Measurements from ENCODE around the gene MYO7A.
A peak's percentile ranks its signal among the peaks of the same experiment; 100 is the strongest.

The MYO7A gene

DNA sequence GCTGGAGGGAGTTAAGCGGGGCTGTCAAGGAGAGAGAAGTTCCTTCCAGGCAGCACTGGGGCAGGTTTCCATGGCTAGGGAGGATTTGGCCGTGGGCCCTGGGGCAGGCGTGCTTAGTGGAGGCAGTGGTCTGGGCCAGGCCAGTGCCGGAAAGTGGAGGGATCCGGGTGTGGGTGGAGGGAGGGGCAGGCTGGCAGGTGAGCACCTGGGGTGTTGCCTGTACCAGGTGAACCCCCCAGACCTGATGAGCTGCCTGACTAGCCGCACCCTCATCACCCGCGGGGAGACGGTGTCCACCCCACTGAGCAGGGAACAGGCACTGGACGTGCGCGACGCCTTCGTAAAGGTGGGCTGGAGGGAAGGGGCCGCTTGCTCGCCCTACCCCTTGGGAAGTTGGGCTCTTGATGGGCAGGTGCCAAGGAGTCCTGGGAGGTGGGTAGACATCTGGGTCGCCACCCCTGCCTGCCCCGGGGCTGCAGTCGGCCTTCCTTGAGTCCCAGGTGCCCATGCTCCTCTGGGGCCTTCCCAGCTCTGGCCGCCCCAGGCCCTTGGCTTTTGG is 32.0 kb downstream of the MYO7A start:
- DNase-seq (ENCODE audit: low spot score) (no peak), FAIRE-seq (no peak)

DNA sequence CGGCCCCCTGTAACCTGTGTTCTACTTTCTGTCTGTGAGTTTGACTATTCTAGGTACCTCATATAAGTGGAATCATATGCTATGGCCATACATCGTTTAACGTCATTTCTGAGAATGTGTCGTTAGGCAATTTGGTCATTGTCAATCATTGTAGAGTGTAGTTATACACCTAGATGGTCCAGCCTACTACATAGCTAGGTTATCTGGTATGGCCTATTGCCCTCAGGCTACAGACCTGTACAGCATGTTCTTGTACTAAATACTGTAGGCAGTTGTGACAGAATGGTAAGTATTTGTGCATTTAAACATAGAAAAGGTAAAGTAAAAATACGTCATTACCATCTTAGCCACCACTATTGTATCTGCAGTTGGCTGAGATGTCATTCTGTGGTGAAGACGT is 35.2 kb downstream of the MYO7A start:
- no peak for DNase-seq (ENCODE audit: low spot score)
- FAIRE-seq = no peak

DNA sequence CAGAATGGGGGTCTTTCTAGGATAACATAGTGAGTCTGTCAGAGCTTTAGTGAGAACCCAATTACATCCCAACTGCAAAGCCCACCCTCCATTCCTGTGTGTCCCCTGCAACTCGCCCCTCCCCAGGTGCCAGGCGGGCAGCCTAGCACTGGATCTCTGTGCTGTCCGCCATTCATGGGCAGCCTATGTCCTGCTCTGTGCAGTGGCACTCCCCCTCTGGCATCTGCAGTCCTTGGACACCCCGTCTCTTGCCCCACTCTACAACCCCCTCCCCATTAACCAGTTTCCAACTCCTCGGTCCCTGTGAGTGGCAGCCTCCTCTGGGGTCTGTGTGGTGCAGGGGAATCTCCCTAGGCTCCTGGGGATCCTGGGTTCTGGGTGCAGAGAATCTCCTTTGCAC is 37.0 kb downstream of the MYO7A start:
- FAIRE-seq (no peak), DNase-seq (ENCODE audit: low spot score) (no peak)

DNA sequence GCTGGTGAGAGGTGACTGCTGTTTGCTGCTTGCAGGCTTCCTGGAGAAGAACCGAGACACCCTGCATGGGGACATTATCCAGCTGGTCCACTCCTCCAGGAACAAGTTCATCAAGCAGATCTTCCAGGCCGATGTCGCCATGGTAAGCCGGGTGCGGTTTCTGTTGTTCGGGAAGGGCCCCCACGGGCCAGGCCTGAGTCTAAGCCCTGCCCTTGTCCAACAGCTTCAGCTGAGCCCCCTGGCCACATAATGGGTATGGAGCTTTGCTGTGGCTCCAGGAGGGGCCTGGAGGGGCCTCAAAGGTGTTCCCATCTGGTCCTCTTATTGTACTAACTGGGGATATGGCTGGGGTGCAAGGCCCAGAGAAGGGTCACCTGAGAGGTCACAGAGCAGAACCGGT is 38.0 kb downstream of the MYO7A start:
- no peak for DNase-seq (ENCODE audit: low spot score)
- no peak for FAIRE-seq

DNA sequence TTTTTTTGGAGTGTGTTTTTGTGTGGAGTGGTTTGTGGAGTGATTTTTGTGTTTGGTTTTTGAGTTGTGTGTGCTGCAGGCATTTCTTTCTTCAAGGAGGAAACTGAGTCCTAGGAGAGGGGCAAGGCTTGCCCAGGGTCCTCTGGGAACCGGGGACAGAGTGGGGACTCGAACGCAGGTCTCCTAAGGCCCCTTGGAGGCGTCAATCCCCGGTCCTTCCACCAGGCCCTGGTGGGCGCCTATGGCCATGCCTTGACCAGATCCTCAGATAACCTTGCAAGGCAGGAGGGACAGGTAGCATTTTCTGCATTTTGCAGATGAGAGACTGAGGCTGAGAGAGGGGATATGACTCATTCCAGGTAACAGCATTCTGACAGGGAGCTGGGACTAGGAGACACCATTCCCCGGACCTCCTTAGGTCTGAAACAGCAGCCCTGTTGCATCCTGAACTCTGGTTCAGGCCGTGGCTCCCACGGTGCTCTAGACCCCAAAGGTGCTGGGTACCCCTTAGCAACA is 39.1 kb downstream of the MYO7A start:
- no peak for DNase-seq (ENCODE audit: low spot score)
- FAIRE-seq = no peak

DNA sequence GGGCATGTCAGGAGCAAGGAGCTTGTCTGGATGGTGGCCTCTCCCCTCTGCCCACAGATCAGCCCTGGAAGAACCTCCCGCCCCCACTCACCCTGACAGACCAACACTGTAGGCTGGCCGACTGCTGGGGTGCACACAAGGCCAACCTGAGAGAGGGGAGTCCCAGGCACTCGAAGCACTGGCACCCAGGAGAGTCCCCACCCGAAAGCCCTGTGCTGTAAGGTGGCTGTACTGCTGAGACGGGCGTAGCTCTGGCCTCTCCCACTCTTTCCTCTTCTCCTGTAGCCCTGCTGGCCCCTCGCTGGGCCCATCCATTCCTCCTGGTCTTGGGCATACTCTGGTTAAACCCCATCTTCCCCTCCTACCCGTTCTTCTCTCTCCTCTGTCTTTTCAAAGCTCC is 39.7 kb downstream of the MYO7A start:
- no peak for FAIRE-seq
- no peak for DNase-seq (ENCODE audit: low spot score)

DNA sequence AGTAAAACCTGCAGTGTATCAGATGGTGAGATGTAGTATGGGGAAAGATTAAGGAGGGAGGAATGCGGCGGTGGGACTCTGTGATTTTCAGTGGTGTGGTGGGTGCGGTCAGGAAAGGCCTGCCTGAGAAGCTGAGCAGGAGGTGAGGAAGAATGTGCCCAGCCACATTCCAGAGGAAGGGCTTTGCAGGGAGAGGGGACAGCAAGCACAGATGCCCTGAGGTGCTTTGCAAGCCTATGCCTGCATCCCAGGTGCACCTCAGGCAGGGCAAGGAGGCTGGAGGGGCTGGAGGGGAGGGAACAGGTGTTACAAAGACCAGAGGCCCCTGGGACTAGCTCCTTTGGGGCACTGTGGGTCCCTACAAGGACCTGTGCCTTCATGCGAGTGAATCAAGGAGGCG is 42.1 kb downstream of the MYO7A start:
- FAIRE-seq = no peak

DNA sequence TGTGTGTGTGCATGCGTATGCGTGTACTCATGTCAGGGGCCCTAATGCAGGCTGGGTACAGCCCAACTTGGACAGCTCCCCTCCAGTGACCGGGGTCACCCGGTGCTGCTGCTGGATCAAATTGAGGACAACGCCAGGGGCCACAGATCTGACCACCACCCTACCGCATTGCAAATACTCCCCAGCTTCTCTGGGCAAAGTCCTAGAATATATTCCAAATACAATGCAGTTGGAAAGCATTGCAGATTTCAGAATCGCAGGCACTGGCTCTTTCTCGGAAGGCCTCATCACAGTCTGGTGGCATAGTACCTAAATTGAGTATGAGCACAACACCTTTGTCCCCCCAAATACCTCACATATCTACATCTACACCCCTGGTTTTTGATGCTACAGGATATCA is 43.2 kb downstream of the MYO7A start:
- DNase-seq (ENCODE audit: low spot score) (no peak), FAIRE-seq (no peak)

More for the DNA sequence above, 42.1 kb downstream of the MYO7A start:
- no peak for DNase-seq (ENCODE audit: low spot score)

DNA sequence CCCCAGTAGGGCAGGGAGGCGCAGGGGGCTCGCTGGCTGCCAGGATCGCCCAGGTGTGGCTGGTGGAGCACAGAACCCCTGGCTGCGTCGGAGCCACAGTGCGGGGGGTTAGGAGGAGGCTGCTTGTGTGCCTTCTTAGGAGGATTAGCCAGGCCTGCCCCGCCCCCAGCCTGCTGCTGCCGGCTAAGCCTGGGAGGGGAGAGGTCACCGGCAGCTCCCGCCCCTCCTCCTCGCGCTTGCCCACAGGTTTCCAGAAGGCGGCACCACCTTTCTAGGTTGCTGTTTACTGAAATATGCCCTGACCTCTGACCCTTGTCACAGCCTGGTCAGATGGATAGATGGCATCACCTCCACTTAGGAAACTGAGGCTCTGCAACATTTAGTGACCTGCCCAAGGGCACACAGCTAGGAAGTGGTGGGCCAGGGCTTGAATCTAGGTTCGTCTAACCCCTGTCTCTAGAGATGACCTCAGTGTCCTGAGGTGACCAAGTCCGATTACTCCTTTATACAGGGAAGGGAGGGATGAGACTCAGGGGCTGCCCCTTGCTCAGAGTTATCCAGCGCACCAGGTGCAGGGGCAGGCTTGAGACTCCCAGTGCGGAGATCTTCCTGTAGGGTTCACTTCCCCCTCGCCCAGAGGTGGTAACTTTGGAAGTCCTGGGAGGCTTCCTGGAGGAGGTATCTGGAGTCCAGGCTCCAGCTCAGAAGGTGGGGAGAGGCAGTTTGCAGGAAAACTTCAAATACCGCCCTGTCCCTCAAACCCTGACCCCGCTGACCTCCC is 44.0 kb downstream of the MYO7A start:
- FAIRE-seq (no peak), DNase-seq (ENCODE audit: low spot score) (no peak)

DNA sequence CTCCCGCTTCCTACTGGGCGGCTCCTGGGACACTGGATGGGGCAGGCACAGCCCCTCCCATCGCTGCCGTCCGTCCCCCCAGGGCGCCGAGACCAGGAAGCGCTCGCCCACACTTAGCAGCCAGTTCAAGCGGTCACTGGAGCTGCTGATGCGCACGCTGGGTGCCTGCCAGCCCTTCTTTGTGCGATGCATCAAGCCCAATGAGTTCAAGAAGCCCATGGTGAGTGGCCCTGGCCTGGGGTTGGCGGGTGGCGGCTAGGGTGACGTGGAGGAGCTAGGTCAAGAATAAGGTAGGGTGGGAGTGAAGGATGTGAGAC is 44.6 kb downstream of the MYO7A start:
- FAIRE-seq (no peak), DNase-seq (ENCODE audit: low spot score) (no peak)

DNA sequence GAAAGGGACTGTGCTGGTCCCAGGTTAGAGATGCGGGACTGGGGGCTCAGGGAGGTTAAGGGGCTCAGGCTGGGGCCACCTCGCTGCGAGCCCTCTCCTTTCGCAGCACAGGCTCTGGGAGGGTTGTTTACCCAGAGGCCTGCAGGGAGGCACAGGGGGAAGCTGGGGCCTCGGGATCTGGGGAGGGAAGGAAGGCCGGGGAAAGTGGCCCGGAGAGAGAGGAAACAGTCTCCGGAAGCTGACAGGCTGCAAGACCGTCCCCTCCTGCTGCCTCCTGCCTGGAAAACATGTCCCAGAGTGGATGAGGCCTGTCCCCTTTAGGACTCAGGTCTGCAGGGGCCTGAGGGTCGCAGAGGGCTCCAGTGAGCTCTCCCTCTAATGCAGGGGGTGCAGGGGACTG is 45.4 kb downstream of the MYO7A start:
- FAIRE-seq (no peak), DNase-seq (ENCODE audit: low spot score) (no peak)

DNA sequence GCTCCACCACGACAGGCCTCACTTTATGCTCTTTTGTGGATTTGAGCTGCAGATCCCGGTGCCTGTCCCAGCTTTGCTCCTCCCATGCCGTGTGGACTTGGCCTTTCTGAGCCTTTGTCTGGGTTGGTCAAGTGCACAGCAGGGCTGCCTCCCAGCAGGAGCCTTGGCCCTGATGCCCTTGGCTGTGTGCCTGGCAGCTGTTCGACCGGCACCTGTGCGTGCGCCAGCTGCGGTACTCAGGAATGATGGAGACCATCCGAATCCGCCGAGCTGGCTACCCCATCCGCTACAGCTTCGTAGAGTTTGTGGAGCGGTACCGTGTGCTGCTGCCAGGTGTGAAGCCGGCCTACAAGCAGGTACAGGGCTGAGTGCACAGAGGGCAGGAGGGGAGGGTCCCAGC is 46.5 kb downstream of the MYO7A start:
- DNase-seq (ENCODE audit: low spot score) (no peak), FAIRE-seq (no peak)

DNA sequence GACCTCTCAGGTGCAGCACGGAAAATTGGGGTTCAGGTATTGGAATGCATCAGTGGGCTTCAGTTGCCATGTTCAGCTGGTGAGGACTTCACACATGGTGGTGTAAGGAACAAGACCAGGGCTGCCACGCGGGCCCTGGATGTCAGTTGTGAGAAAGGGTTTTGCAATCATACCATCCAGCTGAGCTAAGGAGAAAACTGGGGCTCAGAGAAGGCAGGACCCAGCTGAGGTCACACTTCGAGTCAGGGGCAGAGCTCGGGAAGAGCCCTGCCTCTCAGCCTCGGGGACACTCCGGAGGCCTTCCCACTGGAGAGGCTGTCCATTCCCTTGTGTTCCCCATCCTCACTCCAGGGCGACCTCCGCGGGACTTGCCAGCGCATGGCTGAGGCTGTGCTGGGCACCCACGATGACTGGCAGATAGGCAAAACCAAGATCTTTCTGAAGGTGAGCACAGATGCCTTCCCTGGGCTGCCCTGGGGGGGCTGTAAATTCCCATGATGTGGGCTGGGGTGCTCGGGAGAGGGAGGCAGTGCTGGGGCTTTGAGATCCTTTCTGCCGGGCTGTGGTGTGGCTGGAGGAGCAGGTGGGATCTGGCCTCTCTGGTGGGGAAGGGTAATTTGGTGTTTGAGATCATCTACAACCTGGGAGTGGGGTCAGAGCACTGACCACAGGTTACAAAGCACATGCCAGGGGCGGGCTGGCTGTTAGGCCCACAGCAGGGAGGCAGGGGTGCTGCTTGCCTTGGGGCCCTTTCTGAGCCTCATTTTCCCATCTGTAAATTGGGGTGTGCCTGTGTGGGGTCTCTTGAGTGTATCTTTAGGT is 47.2 kb downstream of the MYO7A start:
- peak; percentile 27 for FAIRE-seq

DNA sequence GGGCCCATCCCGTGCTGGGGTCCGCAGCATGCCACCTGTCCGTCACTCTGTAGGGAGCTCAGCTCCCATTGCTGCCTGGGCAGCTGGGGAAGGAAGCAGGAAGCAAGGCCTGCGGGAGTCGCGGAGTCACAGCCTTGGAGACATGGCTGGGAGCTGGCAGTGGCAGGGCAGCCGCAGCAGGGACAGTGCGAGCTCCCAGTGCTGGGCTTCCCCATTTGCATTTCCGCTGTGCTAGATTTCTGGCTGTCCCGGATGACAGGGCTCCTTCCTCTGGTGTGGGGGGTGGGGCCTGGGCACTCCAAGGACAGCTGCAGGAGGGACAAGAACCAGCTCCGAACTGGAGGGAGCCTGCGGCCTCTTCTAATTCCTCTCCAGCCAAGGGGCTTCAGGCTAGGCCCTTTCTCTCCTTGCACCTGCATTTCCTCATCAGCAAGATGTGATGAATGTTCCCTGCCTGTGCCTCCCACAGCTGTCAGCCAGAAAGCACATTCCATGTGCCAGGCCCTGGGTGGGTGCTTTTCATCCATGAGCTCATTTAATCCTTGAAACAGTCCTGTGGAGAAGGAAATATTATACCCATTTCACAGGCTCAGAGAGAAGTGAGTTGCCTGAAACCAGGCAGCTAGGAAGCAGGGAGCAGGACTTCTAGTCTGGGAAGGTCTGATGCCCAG is 48.0 kb downstream of the MYO7A start:
- DNase-seq (ENCODE audit: low spot score) (no peak), FAIRE-seq (no peak)

More for the DNA sequence above, 47.2 kb downstream of the MYO7A start:
- no peak for DNase-seq (ENCODE audit: low spot score)

DNA sequence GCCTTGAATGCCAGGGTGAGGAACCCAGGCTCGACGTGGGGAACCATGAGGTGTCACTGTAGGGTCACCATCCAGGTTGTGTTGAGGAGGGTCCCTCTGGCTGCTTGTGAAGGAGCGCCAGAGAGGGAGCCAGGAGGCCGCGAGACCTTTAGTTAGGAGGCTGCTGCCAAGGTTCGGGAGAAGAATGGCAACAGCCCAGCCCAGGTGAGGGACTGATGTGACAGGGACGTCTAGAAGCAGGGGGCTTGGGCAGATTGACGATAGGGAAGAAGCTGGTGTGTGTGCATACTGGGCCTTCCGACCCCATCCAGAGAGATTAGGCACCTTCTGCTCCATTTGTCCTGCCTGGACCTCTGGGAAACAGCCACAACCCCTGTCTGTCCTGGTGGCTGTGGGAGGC is 49.0 kb downstream of the MYO7A start:
- DNase-seq (ENCODE audit: low spot score) = no peak
- FAIRE-seq = no peak

DNA sequence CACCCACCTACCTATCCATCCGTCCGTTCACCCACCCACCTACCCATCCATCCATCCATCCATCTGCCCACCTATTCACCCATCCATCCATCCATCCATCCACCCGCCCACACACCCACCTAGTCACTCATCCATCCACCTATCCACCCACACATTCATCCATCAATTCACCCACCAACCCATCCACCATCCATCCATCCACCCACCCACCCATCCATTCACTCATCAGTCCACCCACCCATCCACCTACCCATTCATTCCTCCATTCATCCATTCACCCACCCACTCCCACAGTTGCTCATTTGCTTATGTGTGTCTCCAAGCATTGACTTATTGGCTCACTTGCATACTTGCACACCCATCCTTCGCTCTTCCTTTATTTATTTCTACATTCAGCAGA is 50.1 kb downstream of the MYO7A start:
- FAIRE-seq = peak; percentile 92
- no peak for DNase-seq (ENCODE audit: low spot score)

DNA sequence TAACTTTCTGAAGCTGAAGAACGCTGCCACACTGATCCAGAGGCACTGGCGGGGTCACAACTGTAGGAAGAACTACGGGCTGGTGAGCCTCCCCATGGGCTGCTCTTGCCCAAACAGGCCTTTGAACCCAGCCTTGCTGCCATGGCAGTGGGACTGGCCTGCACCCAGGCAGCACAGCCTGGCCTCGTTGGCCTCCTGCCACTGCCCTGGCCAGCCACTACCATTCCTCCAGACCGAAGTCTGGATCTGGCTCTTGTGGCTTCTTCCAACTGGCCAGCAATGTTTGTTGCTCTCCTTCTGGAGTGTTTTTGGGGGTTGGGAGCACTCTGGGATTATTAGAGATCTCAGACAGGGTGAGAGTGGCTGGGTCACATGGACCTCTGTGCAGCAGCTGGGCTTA is 51.0 kb downstream of the MYO7A start:
- no peak for DNase-seq (ENCODE audit: low spot score)
- no peak for FAIRE-seq

DNA sequence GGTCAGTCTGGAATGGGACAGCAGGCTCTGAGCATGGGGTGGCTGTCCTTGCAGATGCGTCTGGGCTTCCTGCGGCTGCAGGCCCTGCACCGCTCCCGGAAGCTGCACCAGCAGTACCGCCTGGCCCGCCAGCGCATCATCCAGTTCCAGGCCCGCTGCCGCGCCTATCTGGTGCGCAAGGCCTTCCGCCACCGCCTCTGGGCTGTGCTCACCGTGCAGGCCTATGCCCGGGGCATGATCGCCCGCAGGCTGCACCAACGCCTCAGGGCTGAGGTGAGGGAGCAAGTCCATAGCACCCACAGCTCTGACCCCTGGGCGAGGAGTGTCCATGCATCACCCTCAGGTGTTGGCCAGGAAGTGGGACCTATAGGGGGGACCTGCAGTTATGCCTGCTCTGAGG is 51.6 kb downstream of the MYO7A start:
- DNase-seq (ENCODE audit: low spot score) (no peak), FAIRE-seq (no peak)

DNA sequence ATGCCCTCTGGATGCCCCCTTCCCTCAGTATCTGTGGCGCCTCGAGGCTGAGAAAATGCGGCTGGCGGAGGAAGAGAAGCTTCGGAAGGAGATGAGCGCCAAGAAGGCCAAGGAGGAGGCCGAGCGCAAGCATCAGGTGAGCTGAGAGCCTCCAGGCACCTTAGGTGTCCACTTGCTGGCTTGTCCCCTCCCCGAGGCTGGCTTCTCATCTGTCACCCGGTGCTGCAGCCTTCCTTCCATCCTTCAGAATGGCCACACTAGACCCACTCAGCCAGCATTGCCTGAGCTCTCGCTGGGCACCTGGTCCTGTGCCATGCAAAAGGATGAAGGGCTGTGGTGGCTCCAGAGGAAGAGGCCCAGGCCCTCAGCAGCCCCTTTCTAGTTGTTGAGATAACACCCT is 52.3 kb downstream of the MYO7A start:
- DNase-seq (ENCODE audit: low spot score) = no peak
- no peak for FAIRE-seq

DNA sequence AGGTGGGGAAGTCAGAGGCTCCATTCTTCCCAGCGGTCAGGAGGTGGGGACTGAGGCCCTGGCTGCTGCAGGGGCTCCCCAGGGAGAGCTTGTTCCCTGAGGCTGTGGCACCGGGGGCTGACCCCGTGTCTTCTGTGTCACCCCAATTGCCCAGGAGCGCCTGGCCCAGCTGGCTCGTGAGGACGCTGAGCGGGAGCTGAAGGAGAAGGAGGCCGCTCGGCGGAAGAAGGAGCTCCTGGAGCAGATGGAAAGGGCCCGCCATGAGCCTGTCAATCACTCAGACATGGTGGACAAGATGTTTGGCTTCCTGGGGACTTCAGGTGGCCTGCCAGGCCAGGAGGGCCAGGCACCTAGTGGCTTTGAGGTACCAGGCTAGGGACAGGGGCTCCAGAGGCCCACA is 53.2 kb downstream of the MYO7A start:
- DNase-seq (ENCODE audit: low spot score) (no peak), FAIRE-seq (no peak)

DNA sequence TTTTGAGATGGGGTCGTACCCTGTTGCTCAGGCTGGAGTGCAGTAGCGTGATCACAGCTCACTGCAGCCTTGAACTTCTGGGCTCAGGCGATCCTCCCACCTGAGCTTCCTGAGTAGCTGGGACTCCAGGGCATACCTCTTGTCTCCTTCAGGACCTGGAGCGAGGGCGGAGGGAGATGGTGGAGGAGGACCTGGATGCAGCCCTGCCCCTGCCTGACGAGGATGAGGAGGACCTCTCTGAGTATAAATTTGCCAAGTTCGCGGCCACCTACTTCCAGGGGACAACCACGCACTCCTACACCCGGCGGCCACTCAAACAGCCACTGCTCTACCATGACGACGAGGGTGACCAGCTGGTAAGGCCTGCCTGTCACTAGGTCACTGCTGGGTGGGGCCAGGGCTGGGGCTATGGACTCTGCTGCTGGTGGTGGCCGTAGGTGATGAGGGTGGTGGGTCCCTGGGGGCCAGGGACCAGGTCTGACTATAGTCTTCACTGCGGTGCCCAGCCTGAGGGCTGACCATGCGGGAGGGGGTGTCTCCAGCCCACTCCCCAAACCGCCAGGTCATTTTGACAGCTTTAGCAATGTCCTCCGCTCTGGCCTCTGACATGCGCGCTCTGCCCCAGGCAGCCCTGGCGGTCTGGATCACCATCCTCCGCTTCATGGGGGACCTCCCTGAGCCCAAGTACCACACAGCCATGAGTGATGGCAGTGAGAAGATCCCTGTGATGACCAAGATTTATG is 53.9 kb downstream of the MYO7A start:
- FAIRE-seq = peak; percentile 9
- DNase-seq (ENCODE audit: low spot score) = no peak
